ENCODE results near the gene ADGRL3. TPM values are rescaled to one million over a fixed set of nuclear protein-coding genes. Genes with fewer than 3 reads are reported as not detected.

Gene ADGRL3
- total and polyA plus RNA-seq, 4 donors = 0.39 to 59.9 (median 2.9) TPM

- Histone ChIP-seq H3K9me3 (ENCODE audit: control insufficient read depth in 4 of 4, insufficient read depth in 3 of 4, low read length in 3 of 4) (no peaks in the 10 kb centered on the region), H3K4me1 (ENCODE audit: control insufficient read depth in 5 of 5, insufficient read depth in 5 of 5, low read length in 5 of 5) (peaks cover 0 to 2% (median 0%) of the 10 kb centered on the region in 5 donors), H3K4me3 (no peak overlapping the region), H3K36me3 (ENCODE audit: control insufficient read depth in 4 of 4, insufficient read depth in 4 of 4, low read length in 4 of 4) (no peaks in the 10 kb centered on the region), H3K9ac (ENCODE audit: insufficient read depth in 1 of 2, low read length in 2 of 2) (no peak overlapping the region), H3K27ac (ENCODE audit: low read depth in 1 of 2, low read length in 1 of 2) (no peak overlapping the region), H3K27me3 (ENCODE audit: control insufficient read depth in 3 of 3, insufficient read depth in 3 of 3, low read length in 2 of 3) (no peaks in the 10 kb centered on the region)
- WGBS, 2 donors = 97 to 98% methylated on average over 1 of the region's 1 CpG
- ATAC-seq (ENCODE audit: insufficient read depth, low FRiP score) = no peak
- TF ChIP-seq CTCF (IDR thresholded peaks at IDR 0.05; ENCODE audit: control extremely low read depth, extremely low read depth) = no peak
- DNase-seq = no peak
Measured at GRCh38 chr4:61405307-61405706, 205.2 kb downstream of the ADGRL3 start.

GRCh38 chr4:61406677-61407076 lies 206.6 kb downstream of the ADGRL3 start:
- peaks cover 0 to 2% (median 0%) of the 10 kb centered on the region in 5 donors for H3K4me1 ChIP-seq (ENCODE audit: control insufficient read depth in 5 of 5, insufficient read depth in 5 of 5, low read length in 5 of 5)
- peaks cover 0 to 2% (median 0%) of the 10 kb centered on the region in 4 donors for H3K9me3 ChIP-seq (ENCODE audit: control insufficient read depth in 4 of 4, insufficient read depth in 3 of 4, low read length in 3 of 4)
- no peak overlapping the region for H3K4me3 ChIP-seq
- H3K9ac ChIP-seq (ENCODE audit: insufficient read depth in 1 of 2, low read length in 2 of 2) = no peak overlapping the region
- H3K36me3 ChIP-seq (ENCODE audit: control insufficient read depth in 4 of 4, insufficient read depth in 4 of 4, low read length in 4 of 4) = no peaks in the 10 kb centered on the region
- H3K27ac ChIP-seq (ENCODE audit: low read depth in 1 of 2, low read length in 1 of 2) = no peak overlapping the region
- TF ChIP-seq CTCF (IDR thresholded peaks at IDR 0.05; ENCODE audit: control extremely low read depth, extremely low read depth) = no peak
- WGBS, 2 donors = 71 to 81% methylated on average over 2 of the region's 2 CpGs
- DNase-seq = no peak
- ATAC-seq (ENCODE audit: insufficient read depth, low FRiP score) = no peak
- no peaks in the 10 kb centered on the region for H3K27me3 ChIP-seq (ENCODE audit: control insufficient read depth in 3 of 3, insufficient read depth in 3 of 3, low read length in 2 of 3)

GRCh38 chr4:61407642-61408618 lies 207.8 kb downstream of the ADGRL3 start:
- Histone ChIP-seq H3K4me3 (no peak overlapping the region), H3K4me1 (ENCODE audit: control insufficient read depth in 5 of 5, insufficient read depth in 5 of 5, low read length in 5 of 5) (peaks cover 0 to 2% (median 0%) of the 10 kb centered on the region in 5 donors), H3K27ac (ENCODE audit: low read depth in 1 of 2, low read length in 1 of 2) (no peak overlapping the region), H3K27me3 (ENCODE audit: control insufficient read depth in 3 of 3, insufficient read depth in 3 of 3, low read length in 2 of 3) (no peaks in the 10 kb centered on the region), H3K9me3 (ENCODE audit: control insufficient read depth in 4 of 4, insufficient read depth in 3 of 4, low read length in 3 of 4) (peaks cover 0 to 2% (median 0%) of the 10 kb centered on the region in 4 donors), H3K9ac (ENCODE audit: insufficient read depth in 1 of 2, low read length in 2 of 2) (no peak overlapping the region), H3K36me3 (ENCODE audit: control insufficient read depth in 4 of 4, insufficient read depth in 4 of 4, low read length in 4 of 4) (no peaks in the 10 kb centered on the region)
- no peak for ATAC-seq (ENCODE audit: insufficient read depth, low FRiP score)
- TF ChIP-seq CTCF (IDR thresholded peaks at IDR 0.05; ENCODE audit: control extremely low read depth, extremely low read depth) = no peak
- WGBS, 2 donors = 80 to 87% methylated on average over 7 of the region's 7 CpGs
- peak in 2 of 3 donors; percentile 42 to 58 for DNase-seq
